CD4-positive, alpha-beta T cell treated with Interferon gamma for 1 hour (primary cell): ENCODE results near the gene SLC29A2.

Source experiments
- DNase-seq: peaks from one replicate; pipeline ENCODE4 v3.0.0-alpha.2; 2020

Gene SLC29A2

GRCh38 chr11:66315921-66316811 is 55.4 kb downstream of the SLC29A2 start:
- DNase-seq = no peak

GRCh38 chr11:66315498-66315885 is 56.1 kb downstream of the SLC29A2 start:
- no peak for DNase-seq

GRCh38 chr11:66314561-66315497 is 56.7 kb downstream of the SLC29A2 start:
- DNase-seq = no peak

GRCh38 chr11:66314186-66314501 is 57.4 kb downstream of the SLC29A2 start:
- DNase-seq = no peak

- DNase-seq = no peak
These were observed 58.0 kb downstream of the SLC29A2 start for GRCh38 chr11:66313321-66314185.

- peak; percentile 99 for DNase-seq
These were observed 58.8 kb downstream of the SLC29A2 start for GRCh38 chr11:66312549-66313320.
